HepG2 (cell line): ENCODE data around the gene NEK8. TPM values are rescaled to one million over a fixed set of nuclear protein-coding genes. Genes with fewer than 3 reads are reported as not detected.

ENCODE experiments used
- ATAC-seq: fragments of 200-7000 bp; cut with Tn5 transposase; 3 replicates; pipeline ENCODE4 v1.9.1; 2020; ENCODE audit warnings: mild to moderate bottlenecking, moderate library complexity
- BruUV-seq: library from RNA; stranded (reverse); fragments of 400-500 nt; replicated peaks from 2 replicates; lab custom pipeline; 2021; lab: Mats Ljungman, UMichigan
- CTCF ChIA-PET: fragments of 300-600 bp; formaldehyde crosslinking; extraction: SDS; loops from one replicate; lab custom pipeline; 2021; ENCODE audit warnings: low total read pairs, inconsistent platforms, low intra/inter-chr PET ratio; lab: Yijun Ruan, JAX
- POLR2A ChIA-PET: fragments of 350-600 bp; sonication (Branson Sonifier 250); formaldehyde crosslinking; loops from one replicate; lab custom pipeline; 2020; ENCODE audit warnings: antibody characterized with exemption, inconsistent platforms; lab: Yijun Ruan, JAX
- DNase-seq: peaks from one replicate; pipeline ENCODE4 v3.0.0-alpha.2; 2015; ENCODE audit warnings: low spot score
- FAIRE-seq: peaks from 3 replicates; lab custom pipeline; 2011; peaks lifted over from hg19 to GRCh38; lab: Jason Lieb, UNC
- H2AFZ ChIP-seq: one replicate; pipeline ENCODE4 v1.6.1; 2011; ENCODE audit warnings: low read length, inconsistent platforms
- H3K27ac ChIP-seq: fragments of 300-600 bp; 3 replicates; pipeline ENCODE4 v1.8.0; 2011; ENCODE audit warnings: mixed run types, mild to moderate bottlenecking, mixed read lengths, low read length, inconsistent platforms; ENCODE audit not compliant: insufficient read depth; ENCODE audit errors: extremely low read length
- H3K27me3 ChIP-seq, 2 experiments: fragments of 200-600 bp in 1 of 2; 2 replicates in 1 of 2; 3 replicates in 1 of 2; pipeline versions ENCODE4 v1.6.0 to v1.8.0; 2011; ENCODE audit warnings: low read length in 2 of 2, mild to moderate bottlenecking in 2 of 2, moderate library complexity in 2 of 2, inconsistent platforms in 1 of 2; ENCODE audit not compliant: insufficient read depth in 2 of 2, control insufficient read depth in 1 of 2
- H3K36me3 ChIP-seq, 2 experiments: fragments of 200-600 bp in 1 of 2; replicated peaks in 1 of 2; 2 replicates in 1 of 2; 3 replicates in 1 of 2; pipeline versions ENCODE4 v1.5.1 to v1.8.0; 2011; ENCODE audit warnings: low read length in 2 of 2, inconsistent platforms in 1 of 2; ENCODE audit not compliant: insufficient read depth in 2 of 2, control insufficient read depth in 1 of 2
- H3K4me1 ChIP-seq: 2 replicates; pipeline ENCODE4 v1.5.1; 2012; ENCODE audit warnings: low read length, inconsistent platforms; ENCODE audit not compliant: insufficient read depth
- H3K4me2 ChIP-seq: 2 replicates; pipeline ENCODE4 v1.6.0; 2011; ENCODE audit warnings: low read depth, low read length, inconsistent platforms
- H3K4me3 ChIP-seq, 3 experiments: fragments of 200-600 bp in 1 of 3; sonication (generic), shearing (Covaris generic) in 1 of 3; replicated peaks in 1 of 3; 2 replicates each; pipeline ENCODE4 v1.5.1; 2011 to 2016; ENCODE audit warnings: low read length in 3 of 3, inconsistent platforms in 2 of 3, low read depth in 2 of 3, mild to moderate bottlenecking in 2 of 3, control low read depth in 1 of 3, mixed read lengths in 1 of 3; ENCODE audit not compliant: insufficient read depth in 1 of 3
- H3K79me2 ChIP-seq: one replicate; pipeline ENCODE4 v1.6.1; 2011; ENCODE audit warnings: low read length, inconsistent platforms; ENCODE audit not compliant: insufficient read depth
- H3K9ac ChIP-seq: 2 replicates; pipeline ENCODE4 v1.6.0; 2011; ENCODE audit warnings: mild to moderate bottlenecking, low read depth, low read length, inconsistent platforms; ENCODE audit not compliant: insufficient read depth
- H3K9me3 ChIP-seq: 2 replicates; pipeline ENCODE4 v1.5.1; 2012; ENCODE audit warnings: mild to moderate bottlenecking, low read length
- H4K20me1 ChIP-seq: 2 replicates; pipeline ENCODE4 v1.6.0; 2011; ENCODE audit warnings: inconsistent platforms, mild to moderate bottlenecking, low read length, moderate library complexity; ENCODE audit not compliant: insufficient read depth
- ETV5 ChIP-seq: IDR thresholded peaks from 2 replicates; pipeline ENCODE4 v1.6.1; 2018; ENCODE audit warnings: missing biosample characterization, missing genetic modification reagents, inconsistent platforms, borderline replicate concordance
- KAT2B ChIP-seq: fragments of 150-350 bp; IDR thresholded peaks from 2 replicates; pipeline ENCODE4 v1.6.1; 2014; ENCODE audit warnings: low read depth, low read length, borderline replicate concordance
- PREB ChIP-seq: sonication (generic); formaldehyde crosslinking; IDR thresholded peaks from 2 replicates; pipeline ENCODE4 v1.4.0; 2020; ENCODE audit warnings: missing genetic modification reagents
- ZIK1 ChIP-seq: sonication (generic); formaldehyde crosslinking; IDR thresholded peaks from 2 replicates; pipeline ENCODE4 v1.5.0; 2020; ENCODE audit warnings: mild to moderate bottlenecking, low read depth, missing genetic modification reagents, borderline replicate concordance
- ZNF460 ChIP-seq: sonication (generic); formaldehyde crosslinking; IDR thresholded peaks from 2 replicates; pipeline ENCODE4 v1.5.1; 2020; ENCODE audit warnings: missing genetic modification reagents, mild to moderate bottlenecking, borderline replicate concordance
- ZNF564 ChIP-seq: sonication (generic); formaldehyde crosslinking; IDR thresholded peaks from 2 replicates; pipeline ENCODE4 v1.8.1; 2023; ENCODE audit warnings: mild to moderate bottlenecking, missing genetic modification reagents
- ZNF670 ChIP-seq: sonication (generic); formaldehyde crosslinking; IDR thresholded peaks from 2 replicates; pipeline ENCODE4 v1.8.0; 2022; ENCODE audit warnings: mild to moderate bottlenecking, missing genetic modification reagents, borderline replicate concordance
- WGBS: methylation state at CpG from one replicate; pipeline ENCODE4 v1.1.6; 2017; ENCODE audit warnings: low lambda C conversion rate; 5-methylcytosine and 5-hydroxymethylcytosine counted together
- in situ Hi-C: cut with HindIII; loops from 2 replicates; pipeline ENCODE4 v1.10.0; 2017; ENCODE audit warnings: low pct_unique_long_range_greater_than_20kb; ENCODE audit not compliant: extremely low pct_ligation_motif_present
- intact Hi-C: fragments of 100-400 bp; cut with micrococcal nuclease; formaldehyde crosslinking; loops from one replicate; pipeline ENCODE4 v1.10.0; 2022; ENCODE audit not compliant: unreplicated experiment
- polyA plus RNA-seq, 8 experiments: library from polyadenylated mRNA; depleted of rRNA in 3 of 8; stranded (reverse) in 7 of 8; unstranded in 1 of 8; fragments of >200 nt; fragmentation: Illumina TruSeq in 4 of 8; extraction: Trizol in 4 of 8; gene quantifications; 2 replicates each; pipeline versions ENCODE4 v1.2.1 to v1.2.3, GENCODE V29; 2011 to 2016; ENCODE audit warnings: low read depth in 4 of 8, missing spikeins in 1 of 8, mixed read lengths in 1 of 8; ENCODE audit not compliant: insufficient read depth in 1 of 8
- total RNA-seq, 5 experiments: library from RNA; depleted of rRNA; stranded (reverse); fragments of >200 nt; fragmentation: Illumina TruSeq; extraction: Trizol; gene quantifications; 2 replicates each; pipeline ENCODE4 v1.2.3, GENCODE V29; 2016; ENCODE audit warnings: low read depth in 1 of 5

Gene NEK8
- total and polyA plus RNA-seq, 2 of the 13 experiments (the other 11 are each of a cell fraction or from before 2014, with no cell fraction given) = 5.8 to 13.5 TPM

- no peaks in the 10 kb centered on the region for H3K79me2 ChIP-seq
- WGBS = 100% methylated on average over 1 of the region's 1 CpG
- intact Hi-C loops = no loop called here
- in situ Hi-C loops = loop anchor here (25.0 kb wide), 1 partner anchor 379 kb away; no protein-coding TSS in a partner anchor
- DNase-seq = no peak
- no peak overlapping the region for H2AFZ ChIP-seq
- H3K4me1 ChIP-seq = peaks cover 10% of the 10 kb centered on the region
- H3K27ac ChIP-seq = no peak overlapping the region
- H3K4me3 ChIP-seq = no peak overlapping the region
- BruUV-seq = no TSS peak
- no peak overlapping the region for H3K4me2 ChIP-seq
- H3K27me3 ChIP-seq = no peaks in the 10 kb centered on the region
- no peak for FAIRE-seq
- POLR2A ChIA-PET = interaction anchor here (0.7 kb wide), 1 partner anchor 12 kb away, joined by 3 read pairs; no protein-coding TSS in a partner anchor
- no peak overlapping the region for H3K9ac ChIP-seq
- CTCF ChIA-PET = no interaction called here
- TF ChIP-seq ZNF564 (CRISPR knock-in tag) (no peak), KAT2B (no peak), ETV5 (CRISPR knock-in tag) (no peak), ZNF460 (CRISPR knock-in tag) (no peak), ZIK1 (no peak)
- no peaks in the 10 kb centered on the region for H3K9me3 ChIP-seq
- H4K20me1 ChIP-seq = no peaks in the 10 kb centered on the region
- H3K36me3 ChIP-seq = peaks cover 0 to 11% of the 10 kb centered on the region in 2 experiments; a peak in 2 of 5 replicates
- no peak for ATAC-seq
These were observed 4.8 kb downstream of the NEK8 start for GRCh38 chr17:28733346-28733745.

GRCh38 chr17:28734712-28735241, 6.2 kb downstream of the NEK8 start:
- Histone ChIP-seq H4K20me1 (no peaks in the 10 kb centered on the region), H3K4me2 (no peak overlapping the region), H3K9ac (no peak overlapping the region), H3K36me3 (peaks cover 0 to 11% of the 10 kb centered on the region in 2 experiments; a peak in 2 of 5 replicates), H3K27me3 (no peaks in the 10 kb centered on the region), H2AFZ (no peak overlapping the region), H3K79me2 (no peaks in the 10 kb centered on the region), H3K9me3 (no peaks in the 10 kb centered on the region), H3K27ac (no peak overlapping the region), H3K4me1 (peaks cover 2% of the 10 kb centered on the region), H3K4me3 (no peak overlapping the region)
- POLR2A ChIA-PET = interaction anchor here (0.6 to 1.5 kb wide), 2 partner anchors 8 to 15 kb away, joined by 4 to 5 read pairs; partner anchors contain the start of gene RPL23A
- no peak; the same call in 2 of the 3 replicates for ATAC-seq
- TF ChIP-seq PREB (CRISPR knock-in tag) (no peak), ZNF670 (CRISPR knock-in tag) (no peak)
- in situ Hi-C loops = loop anchor here (25.0 kb wide), 1 partner anchor 378 kb away; no protein-coding TSS in a partner anchor
- BruUV-seq = no TSS peak
- no peak for FAIRE-seq
- intact Hi-C loops = no loop called here
- WGBS = 88% methylated on average over 9 of the region's 10 CpGs
- DNase-seq = no peak
- CTCF ChIA-PET = no interaction called here
